CD4-positive, alpha-beta T cell treated with Interleukin-15 for 1 hour (primary cell): Measurements from ENCODE around the gene L3HYPDH.

Experiments
- DNase-seq: peaks from one replicate; pipeline ENCODE4 v3.0.0-alpha.2; 2020

The L3HYPDH gene

DNA sequence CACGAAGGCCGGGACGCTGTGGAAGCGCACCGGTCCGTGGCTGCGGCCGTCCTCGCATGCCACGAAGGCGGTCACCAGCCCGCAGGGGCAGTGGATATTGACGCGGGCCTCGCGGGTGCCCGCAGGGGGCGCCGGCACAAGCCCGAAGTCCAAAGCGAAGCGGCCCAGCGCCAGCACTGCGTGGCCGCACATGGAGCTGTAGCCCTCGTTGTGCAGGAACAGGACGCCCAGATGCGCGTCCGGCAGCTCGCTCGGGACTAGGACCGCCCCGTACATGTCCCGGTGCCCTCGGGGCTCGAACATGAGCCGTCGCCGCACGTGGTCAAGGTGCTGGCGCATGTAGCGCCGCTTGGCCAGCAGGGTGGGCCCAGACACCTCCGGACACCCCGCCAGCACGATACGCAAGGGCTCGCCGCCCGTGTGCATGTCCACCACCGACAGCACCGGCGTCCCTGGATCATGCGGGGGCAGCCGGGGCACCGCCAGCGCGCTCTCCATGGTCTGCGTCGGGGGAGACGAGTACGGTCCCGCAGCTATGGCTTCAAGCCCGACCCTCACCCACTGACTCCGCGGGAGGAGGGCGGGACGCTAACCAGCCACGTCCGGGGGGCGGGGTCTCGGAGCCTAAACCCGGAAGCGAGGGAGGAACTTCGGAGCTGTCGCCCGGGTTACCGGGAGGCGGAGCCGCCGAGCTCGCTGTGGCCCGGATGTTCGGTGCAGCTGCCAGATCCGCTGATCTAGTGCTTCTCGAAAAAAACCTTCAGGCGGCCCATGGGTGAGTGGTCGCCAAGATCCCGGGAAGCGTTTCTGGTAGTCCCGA lies at the start of gene L3HYPDH, which contains the start of gene JKAMP:
Gene L3HYPDH, minus strand, starts transcription at position 590 of the 820 bp plus-strand sequence. Its CDS starts 92 bp downstream, at position 498.
Gene JKAMP, plus strand, starts transcription at position 699 of the 820 bp plus-strand sequence. Its CDS starts 73 bp downstream, at position 772.
- peak; percentile 95 for DNase-seq

DNA sequence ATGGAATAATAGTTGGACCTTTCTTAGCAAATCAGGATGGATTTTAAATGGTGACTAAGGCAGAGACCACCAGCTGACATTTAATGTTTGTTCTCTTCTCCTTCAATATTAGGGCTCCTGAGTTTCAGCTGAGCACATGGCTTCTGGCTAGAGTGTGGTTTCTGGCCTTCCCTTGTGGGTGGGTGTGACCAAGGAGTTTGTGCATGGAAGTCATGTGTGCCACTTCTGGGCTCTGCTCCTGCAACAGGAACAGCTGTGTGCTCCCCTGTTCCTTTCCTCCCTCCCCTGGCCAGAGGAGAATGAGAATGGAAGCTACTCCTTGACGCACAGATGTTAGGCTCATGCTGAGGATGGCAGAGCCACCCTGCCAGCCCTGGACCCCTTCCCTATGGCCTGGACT lies 48.2 kb upstream of the L3HYPDH start:
- no peak for DNase-seq

DNA sequence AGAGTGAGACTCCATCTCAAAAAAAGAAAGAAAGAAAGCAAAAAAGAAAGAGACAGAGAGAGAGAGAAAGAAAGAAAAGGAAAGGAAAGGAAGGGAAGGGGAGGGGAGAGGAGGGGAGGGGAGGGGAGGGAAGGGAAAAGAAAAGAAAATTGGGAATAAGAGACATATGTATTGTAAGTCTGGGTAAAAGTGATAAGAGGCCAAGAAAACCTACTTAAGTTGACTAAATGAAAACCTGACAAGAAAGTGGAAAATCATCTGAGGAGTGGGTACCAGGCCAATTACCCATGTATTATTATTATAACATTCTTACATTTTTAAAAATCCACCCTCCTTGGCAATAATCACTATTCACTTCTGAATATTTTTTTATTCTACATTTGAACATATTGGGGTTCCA lies 46.1 kb upstream of the L3HYPDH start:
- no peak for DNase-seq

DNA sequence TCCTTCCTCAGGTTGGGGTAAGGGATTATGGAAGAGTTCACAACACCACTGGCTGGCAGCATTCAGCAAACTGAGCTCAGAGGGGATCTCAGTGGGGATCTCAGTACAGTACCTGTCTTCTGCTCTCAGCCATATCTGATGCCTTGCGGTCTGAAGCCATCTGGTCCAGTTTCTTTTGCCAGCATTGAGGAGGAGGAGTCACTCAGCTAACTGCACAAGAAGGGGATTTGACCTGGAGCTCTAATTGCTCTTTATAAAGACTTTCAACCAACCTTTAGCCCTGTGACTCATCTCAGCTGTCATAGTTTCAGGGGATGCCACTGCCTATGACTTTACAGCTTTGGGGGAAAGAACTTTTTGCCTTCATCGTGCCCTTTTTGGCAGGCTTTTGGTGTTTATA lies 45.0 kb upstream of the L3HYPDH start:
- no peak for DNase-seq

DNA sequence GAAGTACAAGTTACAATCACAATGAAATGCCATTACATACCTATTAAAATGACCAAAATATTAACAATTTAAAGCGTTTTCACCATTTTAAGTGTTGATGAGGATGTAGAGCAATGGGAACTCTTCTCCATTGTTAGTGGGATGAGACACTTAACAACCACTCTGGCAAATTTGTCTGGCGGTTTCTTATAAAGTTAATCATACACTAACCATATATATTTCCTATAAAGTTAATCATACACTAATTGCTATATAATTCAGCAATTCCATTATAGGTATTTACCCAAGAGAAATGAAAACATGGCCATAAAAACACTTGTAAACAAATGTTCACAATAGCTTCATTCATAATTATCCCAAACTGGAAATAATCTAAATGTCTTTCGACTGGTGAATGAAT lies 36.0 kb upstream of the L3HYPDH start:
- no peak for DNase-seq

DNA sequence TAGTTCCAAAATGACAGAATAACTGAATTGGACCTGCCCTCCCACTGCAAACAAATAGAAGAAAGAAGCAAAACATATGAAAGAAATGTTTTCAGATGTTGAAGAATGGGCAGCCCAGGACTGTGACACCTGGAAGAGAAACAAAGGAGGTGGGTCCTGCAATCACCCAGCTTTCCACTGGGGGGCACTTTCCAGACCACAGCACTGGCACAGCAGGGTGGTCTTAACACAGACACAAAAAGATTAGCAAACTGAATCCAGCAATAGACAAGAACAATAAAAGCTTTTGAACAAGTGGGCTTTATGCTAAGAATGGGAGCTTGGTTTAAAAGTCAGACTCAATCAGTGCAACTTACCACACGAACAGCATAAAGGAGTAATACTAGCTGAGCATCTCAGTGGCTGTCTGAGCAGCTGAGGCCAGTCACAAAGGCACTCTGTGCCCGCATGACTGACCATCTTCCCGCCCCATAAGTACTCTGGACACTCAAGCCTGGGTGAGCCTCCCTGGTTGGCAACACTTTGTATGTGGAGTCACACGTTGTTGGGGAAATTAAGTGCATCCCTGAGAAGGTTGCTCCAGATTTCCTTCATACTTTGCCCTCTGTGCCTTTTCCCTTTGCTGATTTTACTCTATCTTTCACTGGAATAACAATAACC lies 27.8 kb upstream of the L3HYPDH start:
- DNase-seq = no peak

DNA sequence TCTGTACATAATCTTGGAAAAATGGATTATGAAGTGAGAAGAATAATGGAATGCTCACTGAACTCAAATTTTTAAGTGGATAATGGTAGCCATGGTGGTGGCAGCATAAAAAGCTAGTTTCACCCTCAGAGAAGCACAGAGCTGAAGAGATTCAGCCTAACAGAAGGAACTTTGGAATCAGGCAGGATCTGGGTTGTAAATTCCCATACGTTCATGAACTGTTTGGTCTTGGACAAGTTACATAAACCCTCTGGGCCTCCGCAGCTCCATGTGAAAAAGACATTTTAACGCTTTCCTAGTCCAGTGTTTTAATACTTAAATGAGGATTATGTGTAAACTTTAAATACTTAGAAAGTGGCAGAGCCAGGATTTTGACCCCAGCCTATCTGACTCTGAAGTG lies 26.8 kb upstream of the L3HYPDH start:
- no peak for DNase-seq

DNA sequence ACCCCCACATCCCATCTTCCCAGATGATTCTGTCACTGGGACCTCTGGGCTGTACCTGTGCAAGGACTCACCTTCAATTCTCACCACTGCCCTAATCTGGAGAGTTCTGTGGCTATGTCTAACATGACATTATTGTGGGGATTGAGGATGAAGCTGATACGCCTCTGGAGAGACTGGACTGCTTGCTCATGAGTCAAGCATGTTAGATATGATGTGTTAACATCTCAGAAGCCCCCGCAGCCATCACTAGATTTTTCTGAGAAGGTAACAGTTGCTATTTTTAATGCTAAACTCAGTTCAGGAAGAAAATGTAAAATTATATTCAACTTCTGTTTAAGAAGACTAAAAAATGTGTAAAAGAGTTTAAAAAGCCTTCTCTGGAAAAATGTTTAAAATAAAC lies 25.8 kb upstream of the L3HYPDH start:
- no peak for DNase-seq

DNA sequence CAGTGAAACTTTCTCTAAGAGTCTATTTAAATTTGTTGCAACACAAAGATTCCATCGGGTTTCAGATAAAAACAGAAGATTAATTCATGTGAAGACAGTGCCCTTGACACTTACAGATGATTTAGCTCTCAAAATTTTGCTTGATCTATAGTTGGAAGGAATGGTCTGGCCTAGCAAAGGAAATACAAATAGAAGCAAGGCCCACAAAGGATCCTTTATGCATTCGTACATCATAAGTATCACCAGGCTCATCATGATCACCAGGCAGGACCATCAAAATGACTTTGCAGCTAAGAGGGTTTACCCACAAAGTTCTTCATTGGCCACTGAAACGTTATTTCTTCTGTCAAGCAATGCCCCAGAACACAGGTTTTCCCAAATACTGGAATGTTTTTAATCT lies 24.9 kb upstream of the L3HYPDH start:
- no peak for DNase-seq

DNA sequence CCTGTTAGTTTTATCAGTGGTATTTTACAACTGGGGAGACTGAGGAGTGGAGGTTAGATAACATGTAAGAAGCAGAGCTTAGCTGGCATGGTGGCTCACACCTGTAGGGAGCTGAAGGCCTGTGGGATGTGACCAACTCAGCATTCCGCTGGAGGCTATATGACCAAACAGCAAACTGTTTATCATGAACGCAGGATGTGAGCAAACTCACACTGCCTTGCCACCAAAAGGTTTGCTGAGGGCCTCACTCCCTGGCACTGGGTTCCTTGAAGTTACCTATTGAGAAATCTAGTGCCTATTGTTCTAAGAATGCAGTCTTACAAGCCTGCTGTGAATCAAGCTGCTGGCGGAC lies 23.5 kb upstream of the L3HYPDH start:
- no peak for DNase-seq

DNA sequence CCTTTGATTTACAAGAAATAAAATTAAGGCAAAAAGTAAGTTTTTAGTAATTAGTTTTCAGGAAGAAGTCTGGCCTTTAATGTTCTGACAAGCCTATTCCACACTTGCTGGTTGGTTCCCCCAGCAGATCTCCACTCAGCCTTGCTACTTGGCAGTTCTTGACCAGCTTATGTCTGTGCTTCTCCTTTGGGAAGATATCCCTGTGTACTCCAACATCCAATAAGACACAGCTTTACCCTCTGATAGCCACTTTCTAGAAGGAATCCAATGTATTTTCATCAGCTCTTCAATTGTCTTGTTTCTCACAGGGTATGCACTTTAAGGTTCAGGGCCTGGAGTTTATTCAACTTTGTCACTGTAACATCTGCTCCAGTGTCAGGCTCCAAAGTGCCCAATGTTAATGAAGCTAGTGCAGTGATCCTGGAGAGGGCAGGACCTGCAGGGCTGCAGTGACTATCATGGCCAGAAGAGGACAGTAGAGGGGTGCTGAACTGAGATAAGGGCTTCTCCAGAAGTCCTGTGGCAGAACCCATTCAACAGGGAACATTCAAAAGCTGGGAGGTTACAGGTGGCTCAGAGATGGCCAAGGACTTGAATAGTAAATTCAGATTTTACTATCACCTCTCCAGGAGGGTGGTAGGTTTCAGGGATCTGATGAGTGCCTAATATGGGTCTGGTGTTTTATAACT lies 23.0 kb upstream of the L3HYPDH start:
- DNase-seq = peak; percentile 36

DNA sequence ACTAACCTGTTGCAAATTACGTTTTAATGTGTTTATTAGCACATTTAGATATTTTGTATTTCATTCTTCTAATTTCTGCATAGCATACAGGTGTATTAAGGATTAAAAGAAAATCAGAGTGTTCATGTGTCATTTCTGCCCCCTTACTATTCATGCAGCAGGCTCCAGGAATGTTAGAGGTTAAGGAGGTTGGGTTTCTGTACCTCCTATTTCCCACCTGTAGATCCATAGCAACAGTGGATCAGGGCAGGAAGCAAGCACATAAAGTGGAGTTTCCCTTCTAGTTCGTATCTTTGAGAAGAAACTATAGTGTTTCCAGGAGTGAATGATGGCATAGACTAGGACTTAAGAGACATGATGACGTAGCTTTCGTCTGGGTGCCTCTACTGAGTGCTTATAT lies 19.0 kb upstream of the L3HYPDH start:
- no peak for DNase-seq

DNA sequence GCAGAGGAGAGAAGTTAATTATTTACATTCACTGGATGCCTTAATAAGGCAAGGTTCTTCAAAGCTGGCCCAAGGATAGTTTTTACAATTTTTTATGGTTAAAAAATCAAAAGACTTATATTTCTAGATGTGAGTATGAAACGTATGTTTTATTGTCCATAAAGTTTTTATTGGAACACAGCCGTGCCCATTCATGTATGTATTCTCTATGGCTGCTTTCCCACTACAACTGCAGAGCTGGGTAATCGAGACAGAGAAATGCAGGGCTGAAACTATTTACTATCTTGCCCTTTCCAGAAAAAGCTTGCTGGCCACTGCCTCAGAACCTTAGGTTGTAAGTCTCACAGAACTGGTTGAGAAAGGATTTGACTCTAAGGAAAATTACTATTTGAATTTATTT lies 16.5 kb upstream of the L3HYPDH start:
- DNase-seq = no peak

DNA sequence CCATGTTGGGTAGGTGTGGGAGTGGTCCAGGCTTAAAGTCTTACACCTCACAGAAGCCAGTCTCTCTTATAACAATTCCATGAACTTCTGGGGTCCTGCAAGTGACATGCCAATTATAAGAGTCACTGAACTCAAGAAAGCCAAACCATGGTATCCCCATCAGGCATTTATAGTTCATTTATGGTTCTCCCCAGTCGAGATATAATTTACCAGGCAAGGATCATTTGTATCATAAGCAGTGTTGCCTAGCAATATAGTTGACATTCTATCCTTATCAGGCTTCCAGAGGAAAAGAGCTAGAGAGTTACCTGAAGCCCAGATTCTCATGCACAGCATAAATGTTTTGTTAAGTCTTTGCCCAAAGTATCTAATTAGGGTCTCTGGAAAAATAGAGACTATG lies 8.2 kb upstream of the L3HYPDH start:
- no peak for DNase-seq

DNA sequence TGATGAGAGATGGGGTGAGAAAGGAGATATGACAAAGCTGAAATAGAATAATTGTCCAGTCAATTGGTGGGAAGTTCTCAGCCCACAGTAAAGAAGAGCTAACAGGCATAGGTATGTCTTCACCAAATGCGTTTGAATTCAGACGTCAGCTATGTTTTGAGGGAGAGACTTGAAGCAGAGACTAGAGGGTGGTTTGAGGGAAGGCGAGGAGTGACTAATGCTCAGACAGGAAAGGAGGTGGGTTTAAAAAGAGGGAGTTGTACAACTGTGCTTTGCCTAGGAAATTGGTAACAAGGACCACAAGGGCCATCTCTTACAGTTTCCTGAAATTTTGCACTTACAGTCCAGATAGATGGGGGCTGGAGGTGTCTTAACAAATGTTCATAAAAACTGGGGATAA lies 6.5 kb upstream of the L3HYPDH start:
- no peak for DNase-seq

DNA sequence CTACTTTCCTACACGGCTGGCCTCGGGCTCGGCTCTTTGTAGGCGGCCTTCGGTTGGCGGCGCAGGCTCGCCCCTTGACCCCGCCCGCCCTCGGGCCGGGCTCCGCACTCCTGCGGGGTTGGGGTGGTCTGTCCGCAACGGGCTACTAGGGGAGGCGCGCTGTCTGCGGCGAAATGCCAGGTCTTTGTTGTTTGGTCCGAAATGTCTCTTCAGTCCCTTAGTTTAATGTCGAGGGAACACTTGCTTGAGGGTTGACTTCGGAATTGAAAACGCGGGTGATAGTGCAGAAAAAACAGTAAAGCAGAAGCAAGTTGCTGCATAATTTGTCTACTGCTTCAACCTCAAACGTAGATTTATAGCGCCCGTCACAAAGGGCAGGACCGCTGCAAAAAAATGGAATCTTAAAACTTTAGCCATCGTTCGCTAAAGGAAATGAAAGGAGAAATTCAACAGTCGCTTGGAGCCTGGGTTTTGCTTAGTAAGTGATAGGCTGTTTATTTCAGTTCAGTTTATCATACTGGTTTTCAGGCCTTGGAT lies 499 bp upstream of the L3HYPDH start:
- DNase-seq = no peak

DNA sequence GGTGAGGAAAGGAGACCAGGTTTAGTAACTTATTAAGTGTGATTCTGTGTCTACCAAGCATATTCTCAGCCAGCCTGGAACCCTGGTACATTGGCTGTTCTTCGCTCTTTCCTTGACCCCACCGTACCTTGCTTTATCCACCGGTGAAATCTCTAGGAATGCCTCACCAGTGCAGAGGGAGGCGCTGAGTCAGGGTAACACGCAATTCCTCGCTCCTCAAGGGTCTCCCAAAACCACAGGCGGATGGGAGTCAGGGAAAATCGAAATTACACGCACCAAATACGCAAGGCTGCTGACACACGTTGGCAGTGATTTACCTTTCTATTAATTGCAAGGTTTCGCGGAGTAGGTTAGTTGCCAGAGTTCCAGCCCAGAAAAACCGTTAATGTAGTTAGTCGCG lies 845 bp downstream of the L3HYPDH start:
- no peak for DNase-seq

DNA sequence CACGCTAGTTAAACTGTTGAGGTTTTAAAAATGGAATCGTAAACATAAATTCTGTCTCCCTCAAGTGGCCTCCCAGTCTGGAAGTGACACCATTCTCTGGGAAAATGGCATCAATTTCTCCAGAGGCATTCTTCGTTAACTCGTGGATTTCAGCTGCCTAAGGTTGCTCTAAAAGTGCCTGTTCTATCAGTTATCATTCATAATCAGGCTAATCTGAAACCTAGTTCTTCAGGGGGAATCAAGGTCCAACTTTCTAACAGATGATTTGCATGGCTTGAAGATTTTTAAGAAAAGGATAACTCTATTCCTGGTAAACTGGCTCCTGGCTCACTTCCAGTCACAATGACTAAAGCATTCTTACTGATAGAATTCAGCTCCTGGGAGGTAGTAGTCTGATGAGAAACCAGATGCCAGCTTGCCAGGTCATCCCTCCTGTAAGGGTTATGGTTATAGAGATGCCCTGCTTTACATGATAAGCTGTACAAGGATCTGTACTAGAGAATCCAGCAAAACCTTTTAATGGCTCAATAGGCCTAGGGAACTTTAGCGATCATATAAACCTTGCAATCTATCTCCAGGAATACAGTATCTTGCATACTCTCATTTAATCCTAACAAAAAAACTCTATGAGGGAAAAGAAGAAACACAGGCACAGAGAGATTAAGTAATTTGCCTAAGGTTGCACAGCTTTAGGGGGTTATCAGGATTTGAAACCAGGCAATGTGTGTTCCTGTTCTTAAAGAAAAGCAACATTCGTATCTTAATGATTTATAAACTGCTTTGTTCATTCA lies 1.5 kb downstream of the L3HYPDH start:
- DNase-seq = no peak

DNA sequence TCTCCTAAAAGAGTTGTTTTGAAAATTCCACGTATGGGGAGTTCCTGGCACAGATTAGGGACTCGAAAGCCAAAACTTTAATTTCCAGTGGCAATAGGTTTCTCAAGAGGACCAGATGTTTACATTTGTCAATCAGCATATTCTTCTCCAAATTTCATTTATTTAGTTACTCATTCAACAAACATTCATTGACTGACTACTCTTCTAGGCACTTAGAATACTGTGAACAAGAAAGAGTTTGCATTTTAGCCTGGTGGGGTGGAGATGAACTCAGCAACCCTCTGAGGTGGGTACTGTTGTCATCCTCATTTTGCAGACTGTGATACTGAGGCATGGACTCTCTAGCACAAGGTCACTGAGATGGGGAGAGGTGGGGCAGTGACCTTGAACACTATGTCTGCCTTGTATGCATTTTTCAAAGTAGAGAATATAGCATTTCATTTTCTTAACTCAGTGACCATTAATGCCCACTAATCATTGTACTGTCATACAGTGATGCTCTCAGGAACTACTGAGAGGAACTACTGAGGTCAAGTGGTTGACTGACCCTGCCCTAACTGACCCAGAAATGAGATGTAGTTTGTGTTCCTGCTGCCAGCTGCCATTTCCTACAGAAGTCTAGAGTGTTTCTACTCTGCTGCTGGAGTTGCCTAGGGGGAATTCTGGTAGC lies 2.2 kb downstream of the L3HYPDH start:
- DNase-seq = no peak

DNA sequence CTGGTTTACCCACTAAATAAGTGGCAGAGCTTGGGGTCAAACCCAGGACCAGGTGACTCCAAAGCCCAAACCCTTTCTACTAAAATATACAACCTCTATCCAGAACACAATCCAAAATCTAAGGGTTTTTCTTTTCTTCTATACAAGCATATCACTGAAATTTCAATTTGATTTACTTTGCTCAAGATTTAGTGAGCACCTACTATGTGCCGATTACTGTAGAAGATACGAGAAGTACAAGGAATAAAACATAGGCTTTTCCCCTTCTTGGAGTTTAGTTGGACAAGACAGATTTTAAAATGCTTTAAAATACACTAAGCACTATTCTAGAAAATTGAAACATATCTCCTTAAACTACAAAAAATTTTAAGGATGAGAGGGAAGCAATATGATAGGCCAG lies 2.8 kb downstream of the L3HYPDH start:
- DNase-seq = no peak

DNA sequence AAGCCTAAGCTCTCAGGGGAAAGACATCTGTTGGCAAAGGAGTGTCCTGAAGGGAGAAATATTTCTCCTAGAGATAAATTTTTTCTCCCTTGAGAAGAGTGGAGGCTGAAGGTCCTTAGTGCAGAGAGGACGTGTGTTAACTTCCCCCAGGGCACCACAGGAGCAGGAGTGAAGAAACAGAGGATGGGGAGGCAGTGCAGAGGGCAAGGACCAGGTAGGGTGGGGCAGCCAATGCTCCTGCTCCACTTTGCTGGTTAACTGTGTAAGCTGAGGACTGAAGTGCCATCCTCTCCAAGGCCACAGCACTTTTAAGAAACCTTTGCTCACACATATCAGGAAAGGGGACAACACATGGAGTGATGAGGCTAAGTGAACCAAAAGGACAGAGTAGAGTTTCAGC lies 4.0 kb downstream of the L3HYPDH start:
- DNase-seq = no peak

DNA sequence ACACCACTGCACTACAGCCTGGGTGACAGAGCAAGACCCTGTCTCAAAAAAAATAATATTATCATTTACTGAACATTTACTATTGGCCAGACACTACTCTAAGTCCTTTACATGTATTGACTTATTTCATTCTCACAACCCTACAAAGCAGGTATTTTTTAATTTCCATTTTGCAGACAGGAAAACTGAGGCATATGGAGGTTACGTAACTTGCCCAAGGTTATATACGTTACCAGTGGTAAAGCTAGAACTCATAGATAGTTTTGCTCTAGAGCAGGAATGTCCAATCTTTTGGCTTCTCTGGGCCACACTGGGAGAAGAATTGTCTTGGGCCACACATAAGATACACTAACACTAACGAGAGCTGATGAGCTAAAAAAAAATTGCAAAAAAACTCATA lies 5.7 kb downstream of the L3HYPDH start:
- DNase-seq = no peak
